ENCODE results near the gene ADM. TPM values are rescaled to one million over a fixed set of nuclear protein-coding genes. Genes with fewer than 3 reads are reported as not detected.

The ADM gene
- total RNA-seq, 1 experiment from 2014 or later, result 21.9 TPM

DNA sequence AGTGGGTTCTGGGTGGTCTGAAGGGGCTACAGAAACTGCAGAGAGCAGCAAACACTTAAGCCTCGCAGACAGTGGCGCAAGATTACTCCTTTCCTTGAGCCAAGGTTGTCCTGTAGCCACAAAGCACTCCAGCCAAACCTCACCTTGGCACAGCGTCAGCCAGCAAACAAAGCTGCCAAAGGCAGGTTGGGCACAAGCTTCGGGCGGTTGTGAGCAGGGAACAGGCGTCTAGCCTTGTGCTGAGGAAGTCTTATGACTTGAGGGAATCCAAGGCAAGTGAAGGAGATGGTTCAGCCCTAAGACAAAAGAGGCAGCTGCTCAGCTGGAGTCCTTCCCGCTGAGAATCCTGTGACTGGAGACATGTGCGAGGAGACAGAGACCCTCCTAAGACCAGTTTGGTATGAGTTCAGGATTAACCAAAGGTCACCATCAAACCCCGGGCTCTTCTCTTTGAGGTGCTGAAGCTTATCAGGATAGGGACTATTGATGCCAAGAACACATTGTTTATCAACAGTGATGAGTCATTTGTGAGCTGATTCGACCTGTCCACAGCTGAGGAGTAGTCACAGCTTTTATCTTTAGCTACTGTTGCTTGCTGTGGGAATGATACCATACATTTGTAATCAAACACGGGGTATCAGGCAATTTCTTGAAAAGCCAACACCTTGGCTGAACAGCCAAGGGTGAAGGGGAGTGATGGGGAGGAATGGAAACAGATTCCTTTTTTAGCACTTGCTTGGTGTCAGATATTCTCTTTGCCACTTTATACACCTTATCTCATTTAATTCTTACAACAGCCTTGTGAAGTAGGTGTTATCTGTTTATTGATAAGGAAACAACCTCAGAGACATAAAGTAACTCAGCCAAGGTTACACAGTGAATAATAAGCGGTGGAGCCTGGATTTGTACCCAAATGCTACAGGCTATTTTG, 4.6 kb downstream of the ADM start:
- peak overlapping the region; percentile 93 for H3K4me2 ChIP-seq
- ChIA-PET CTCF (interaction anchor here (0.5 to 1.6 kb wide), 2 partner anchors 57 to 138 kb away, joined by 3 to 6 read pairs; no protein-coding TSS in a partner anchor), POLR2A (ENCODE audit: unreplicated experiment) (interaction anchor here (0.6 to 0.8 kb wide), 7 partner anchors 40 to 746 kb away, joined by 3 to 15 read pairs (median 5); partner anchors contain the start of gene CTR9)
- H3K4me3 ChIP-seq, result no peak overlapping the region
- H3F3A ChIP-seq (ENCODE audit: insufficient read depth, low read depth), result peaks cover 35% of the 10 kb centered on the region; the same call in 1 of the 2 replicates
- H3K79me2 ChIP-seq (ENCODE audit: low read depth), result peaks cover 24% of the 10 kb centered on the region
- peaks cover 25% of the 10 kb centered on the region for H3K4me1 ChIP-seq (replicated peaks; ENCODE audit: insufficient read depth)
- H2AFZ ChIP-seq, result no peak overlapping the region
- TF ChIP-seq, protein P1, sequence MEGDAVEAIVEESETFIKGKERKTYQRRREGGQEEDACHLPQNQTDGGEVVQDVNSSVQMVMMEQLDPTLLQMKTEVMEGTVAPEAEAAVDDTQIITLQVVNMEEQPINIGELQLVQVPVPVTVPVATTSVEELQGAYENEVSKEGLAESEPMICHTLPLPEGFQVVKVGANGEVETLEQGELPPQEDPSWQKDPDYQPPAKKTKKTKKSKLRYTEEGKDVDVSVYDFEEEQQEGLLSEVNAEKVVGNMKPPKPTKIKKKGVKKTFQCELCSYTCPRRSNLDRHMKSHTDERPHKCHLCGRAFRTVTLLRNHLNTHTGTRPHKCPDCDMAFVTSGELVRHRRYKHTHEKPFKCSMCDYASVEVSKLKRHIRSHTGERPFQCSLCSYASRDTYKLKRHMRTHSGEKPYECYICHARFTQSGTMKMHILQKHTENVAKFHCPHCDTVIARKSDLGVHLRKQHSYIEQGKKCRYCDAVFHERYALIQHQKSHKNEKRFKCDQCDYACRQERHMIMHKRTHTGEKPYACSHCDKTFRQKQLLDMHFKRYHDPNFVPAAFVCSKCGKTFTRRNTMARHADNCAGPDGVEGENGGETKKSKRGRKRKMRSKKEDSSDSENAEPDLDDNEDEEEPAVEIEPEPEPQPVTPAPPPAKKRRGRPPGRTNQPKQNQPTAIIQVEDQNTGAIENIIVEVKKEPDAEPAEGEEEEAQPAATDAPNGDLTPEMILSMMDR (conservative IDR thresholded peaks at IDR 0.05), result no peak
- no peak for TF ChIP-seq EZH2 (IDR thresholded peaks at IDR 0.05; ENCODE audit: low read depth)
- H4K20me1 ChIP-seq (ENCODE audit: insufficient read depth), result no peaks in the 10 kb centered on the region
- DNase-seq, result peak; percentile 50 to 80
- intact Hi-C loops (cut with micrococcal nuclease; ENCODE audit: unreplicated experiment), result loop anchor here (1.0 to 10.0 kb wide), 8 partner anchors 13 to 697 kb away; no protein-coding TSS in a partner anchor
- H3K36me3 ChIP-seq (ENCODE audit: low read depth), result no peaks in the 10 kb centered on the region
- H3K9me3 ChIP-seq (ENCODE audit: insufficient read depth, low read depth), result no peaks in the 10 kb centered on the region
- no peaks in the 10 kb centered on the region for H3K9me2 ChIP-seq (ENCODE audit: insufficient read depth)
- BruUV-seq (replicated peaks), result no TSS peak
- H3K27me3 ChIP-seq (ENCODE audit: insufficient read depth, low read depth), result no peaks in the 10 kb centered on the region
- peak overlapping the region; percentile 98 for H3K27ac ChIP-seq

DNA sequence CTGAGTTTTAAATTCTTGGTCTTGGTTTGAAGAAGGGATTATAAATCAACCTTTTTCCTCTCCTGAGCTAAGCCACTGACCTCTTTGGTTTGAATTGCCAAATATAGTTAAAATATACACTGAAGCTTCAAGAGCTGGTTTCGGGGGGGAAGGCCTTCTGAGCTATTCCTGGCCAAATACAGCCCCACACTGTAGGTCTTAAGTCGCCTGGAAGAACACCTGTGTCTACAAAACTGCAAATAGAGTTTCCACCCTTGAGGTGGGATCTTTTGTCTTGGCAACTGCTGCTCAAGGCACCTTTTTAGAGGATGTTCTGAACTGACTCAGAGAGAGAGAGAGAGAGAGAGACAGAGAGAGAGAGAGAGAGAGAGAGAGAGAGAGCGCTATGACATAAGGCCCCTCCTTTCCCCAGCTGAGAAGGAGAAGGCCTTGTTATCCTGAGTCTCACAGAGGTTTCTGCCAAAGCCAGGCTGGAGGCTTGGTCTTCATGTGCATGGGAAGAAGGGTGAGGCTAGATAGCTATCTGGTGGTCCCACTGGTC, 5.5 kb downstream of the ADM start:
- Histone ChIP-seq H3K4me2 (peak overlapping the region; percentile 93; the same call in 1 of the 2 replicates), H3K79me2 (ENCODE audit: low read depth) (peaks cover 17% of the 10 kb centered on the region), H3K27me3 (ENCODE audit: insufficient read depth, low read depth) (no peaks in the 10 kb centered on the region), H3K36me3 (ENCODE audit: low read depth) (no peaks in the 10 kb centered on the region), H3K4me1 (replicated peaks; ENCODE audit: insufficient read depth) (peaks cover 25% of the 10 kb centered on the region), H3K9me3 (ENCODE audit: insufficient read depth, low read depth) (no peaks in the 10 kb centered on the region), H3K4me3 (no peak overlapping the region), H4K20me1 (ENCODE audit: insufficient read depth) (no peaks in the 10 kb centered on the region), H3F3A (ENCODE audit: insufficient read depth, low read depth) (peaks cover 33% of the 10 kb centered on the region; the same call in 1 of the 2 replicates), H3K27ac (no peak overlapping the region), H3K9me2 (ENCODE audit: insufficient read depth) (no peaks in the 10 kb centered on the region), H2AFZ (no peak overlapping the region)
- intact Hi-C loops (cut with micrococcal nuclease; ENCODE audit: unreplicated experiment), result no loop called here
- no TSS peak for BruUV-seq (replicated peaks)
- ChIA-PET POLR2A (ENCODE audit: unreplicated experiment) (interaction anchor here (0.8 kb wide), 1 partner anchor 39 kb away, joined by 15 read pairs; no protein-coding TSS in a partner anchor), CTCF (interaction anchor here (0.6 kb wide), 2 partner anchors 15 to 145 kb away, joined by 3 read pairs; partner anchors contain the start of gene AMPD3)
- TF ChIP-seq, protein P1 (conservative IDR thresholded peaks at IDR 0.05), result no peak
- no peak for TF ChIP-seq EZH2 (IDR thresholded peaks at IDR 0.05; ENCODE audit: low read depth)
- DNase-seq, result no peak

- CTCF ChIA-PET, result no interaction called here
- H2AFZ ChIP-seq, result no peak overlapping the region
- intact Hi-C loops (cut with micrococcal nuclease; ENCODE audit: unreplicated experiment), result no loop called here
These were observed 6.9 kb downstream of the ADM start for GRCh38 chr11:10311802-10312201.

More at GRCh38 chr11:10311802-10312201, 6.9 kb downstream of the ADM start:
- peaks cover 28% of the 10 kb centered on the region; the same call in 1 of the 2 replicates for H3F3A ChIP-seq (ENCODE audit: insufficient read depth, low read depth)
- POLR2A ChIA-PET (ENCODE audit: unreplicated experiment), result no interaction called here
- no peaks in the 10 kb centered on the region for H3K27me3 ChIP-seq (ENCODE audit: insufficient read depth, low read depth)
- DNase-seq, result no peak
- no TSS peak for BruUV-seq (replicated peaks)
- no peaks in the 10 kb centered on the region for H3K9me2 ChIP-seq (ENCODE audit: insufficient read depth)
- peaks cover 25% of the 10 kb centered on the region for H3K4me1 ChIP-seq (replicated peaks; ENCODE audit: insufficient read depth)
- H3K9me3 ChIP-seq (ENCODE audit: insufficient read depth, low read depth), result no peaks in the 10 kb centered on the region
- H3K27ac ChIP-seq, result no peak overlapping the region
- no peaks in the 10 kb centered on the region for H4K20me1 ChIP-seq (ENCODE audit: insufficient read depth)
- H3K4me3 ChIP-seq, result no peak overlapping the region
- H3K79me2 ChIP-seq (ENCODE audit: low read depth), result peaks cover 3% of the 10 kb centered on the region
- H3K4me2 ChIP-seq, result no peak overlapping the region
- TF ChIP-seq, protein P1 (conservative IDR thresholded peaks at IDR 0.05), result no peak
- no peak for TF ChIP-seq EZH2 (IDR thresholded peaks at IDR 0.05; ENCODE audit: low read depth)
- no peaks in the 10 kb centered on the region for H3K36me3 ChIP-seq (ENCODE audit: low read depth)

Measured in PC-9 (cell line).